ENCODE results near the gene SLC4A11.

DNA sequence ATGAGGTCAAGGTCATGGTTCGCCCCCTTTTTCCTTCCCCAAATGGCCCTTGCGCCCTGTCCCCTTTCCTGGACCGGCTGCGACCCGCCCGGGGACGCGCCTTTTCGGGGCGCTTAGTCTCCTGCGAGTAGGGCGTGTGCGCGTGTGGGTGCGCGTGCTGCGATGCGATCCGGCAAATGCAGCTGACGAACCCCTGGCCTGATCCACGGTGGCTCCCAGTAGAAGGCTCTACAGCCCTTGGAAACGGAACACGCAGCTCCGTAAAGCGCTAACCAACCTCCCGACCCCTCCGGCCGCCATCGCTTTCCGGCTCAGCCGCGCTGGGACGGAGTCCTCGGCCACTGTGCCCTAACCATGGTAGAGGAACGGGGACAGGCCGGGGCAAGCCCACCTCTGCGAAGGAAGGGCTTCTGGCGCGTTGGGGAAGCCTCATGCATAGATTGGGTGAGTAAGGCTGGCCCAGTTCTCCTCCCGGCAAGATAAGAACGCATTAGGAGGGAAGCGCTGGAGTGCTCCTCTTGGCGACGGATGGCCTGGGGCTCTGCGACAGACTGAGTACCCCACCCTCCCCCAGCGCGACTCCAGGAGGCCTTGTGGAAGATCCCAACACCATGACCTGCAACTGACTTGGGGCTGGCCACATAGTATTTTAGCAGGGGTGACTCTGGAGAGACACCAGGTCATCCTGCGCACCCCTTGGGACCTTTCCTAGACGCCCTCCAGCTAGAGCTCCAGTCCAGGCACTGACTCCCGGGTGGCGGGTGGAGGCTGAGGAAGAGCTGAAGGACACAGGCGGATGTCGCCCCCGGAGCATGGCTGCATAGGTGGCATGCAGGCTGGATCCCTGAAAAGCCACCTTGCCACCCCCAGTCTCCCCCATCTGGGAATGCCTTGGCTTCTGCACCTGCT, 1.1 kb upstream of the SLC4A11 start:
- TF ChIP-seq, protein P1, sequence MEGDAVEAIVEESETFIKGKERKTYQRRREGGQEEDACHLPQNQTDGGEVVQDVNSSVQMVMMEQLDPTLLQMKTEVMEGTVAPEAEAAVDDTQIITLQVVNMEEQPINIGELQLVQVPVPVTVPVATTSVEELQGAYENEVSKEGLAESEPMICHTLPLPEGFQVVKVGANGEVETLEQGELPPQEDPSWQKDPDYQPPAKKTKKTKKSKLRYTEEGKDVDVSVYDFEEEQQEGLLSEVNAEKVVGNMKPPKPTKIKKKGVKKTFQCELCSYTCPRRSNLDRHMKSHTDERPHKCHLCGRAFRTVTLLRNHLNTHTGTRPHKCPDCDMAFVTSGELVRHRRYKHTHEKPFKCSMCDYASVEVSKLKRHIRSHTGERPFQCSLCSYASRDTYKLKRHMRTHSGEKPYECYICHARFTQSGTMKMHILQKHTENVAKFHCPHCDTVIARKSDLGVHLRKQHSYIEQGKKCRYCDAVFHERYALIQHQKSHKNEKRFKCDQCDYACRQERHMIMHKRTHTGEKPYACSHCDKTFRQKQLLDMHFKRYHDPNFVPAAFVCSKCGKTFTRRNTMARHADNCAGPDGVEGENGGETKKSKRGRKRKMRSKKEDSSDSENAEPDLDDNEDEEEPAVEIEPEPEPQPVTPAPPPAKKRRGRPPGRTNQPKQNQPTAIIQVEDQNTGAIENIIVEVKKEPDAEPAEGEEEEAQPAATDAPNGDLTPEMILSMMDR (IDR thresholded peaks at IDR 0.05; ENCODE audit: insufficient read depth, low read length, poor library complexity, severe bottlenecking) = no peak
- TF ChIP-seq EZH2phosphoT487 (conservative IDR thresholded peaks at IDR 0.05; ENCODE audit: low read length) = no peak
